GM21717 (cell line): ENCODE results near the gene MAP4K4.

Experiments
- ATAC-seq: cut with Tn5 transposase; IDR thresholded peaks from one replicate; pipeline ENCODE4 v1.9.1; 2021; ENCODE audit warnings: mild to moderate bottlenecking, moderate library complexity; ENCODE audit not compliant: unreplicated experiment

Gene MAP4K4

DNA sequence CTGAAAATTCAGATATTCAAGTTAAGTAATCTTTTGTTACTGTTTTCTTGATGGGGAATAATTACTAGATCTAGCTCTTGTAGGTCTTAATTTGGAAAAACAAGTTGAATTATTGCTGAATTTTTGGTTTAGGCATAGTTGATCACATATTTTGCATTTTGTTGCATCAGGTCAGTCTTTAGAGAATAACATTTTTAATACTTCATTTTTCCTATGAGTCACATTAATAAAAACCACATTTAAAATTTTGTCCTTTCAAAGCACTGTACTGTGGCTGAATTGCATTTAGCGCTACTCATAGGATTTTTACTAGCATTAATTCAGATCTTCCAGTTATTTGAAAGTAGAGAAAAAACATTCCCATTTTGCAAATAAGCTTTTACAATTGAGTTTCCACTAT, 23.2 kb downstream of the MAP4K4 start:
- ATAC-seq, result no peak

DNA sequence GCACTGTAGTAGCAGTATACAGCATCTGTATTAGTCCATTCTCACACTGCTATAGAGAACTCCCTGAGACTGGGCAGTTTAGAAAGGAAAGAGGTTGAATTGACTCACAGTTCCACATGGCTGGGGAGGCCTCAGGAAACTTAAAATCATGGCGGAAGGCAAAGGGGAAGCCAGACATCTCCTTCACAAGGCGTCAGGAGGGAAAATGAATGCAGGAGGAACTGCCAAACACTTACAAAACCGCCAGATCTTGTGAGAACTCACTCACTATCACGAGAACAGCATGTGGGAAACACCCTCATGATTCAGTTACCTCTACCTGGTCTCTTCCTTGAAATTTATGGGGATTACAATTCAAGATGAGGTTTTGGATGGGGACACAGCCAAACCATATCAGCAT, 25.4 kb downstream of the MAP4K4 start:
- ATAC-seq, result no peak

DNA sequence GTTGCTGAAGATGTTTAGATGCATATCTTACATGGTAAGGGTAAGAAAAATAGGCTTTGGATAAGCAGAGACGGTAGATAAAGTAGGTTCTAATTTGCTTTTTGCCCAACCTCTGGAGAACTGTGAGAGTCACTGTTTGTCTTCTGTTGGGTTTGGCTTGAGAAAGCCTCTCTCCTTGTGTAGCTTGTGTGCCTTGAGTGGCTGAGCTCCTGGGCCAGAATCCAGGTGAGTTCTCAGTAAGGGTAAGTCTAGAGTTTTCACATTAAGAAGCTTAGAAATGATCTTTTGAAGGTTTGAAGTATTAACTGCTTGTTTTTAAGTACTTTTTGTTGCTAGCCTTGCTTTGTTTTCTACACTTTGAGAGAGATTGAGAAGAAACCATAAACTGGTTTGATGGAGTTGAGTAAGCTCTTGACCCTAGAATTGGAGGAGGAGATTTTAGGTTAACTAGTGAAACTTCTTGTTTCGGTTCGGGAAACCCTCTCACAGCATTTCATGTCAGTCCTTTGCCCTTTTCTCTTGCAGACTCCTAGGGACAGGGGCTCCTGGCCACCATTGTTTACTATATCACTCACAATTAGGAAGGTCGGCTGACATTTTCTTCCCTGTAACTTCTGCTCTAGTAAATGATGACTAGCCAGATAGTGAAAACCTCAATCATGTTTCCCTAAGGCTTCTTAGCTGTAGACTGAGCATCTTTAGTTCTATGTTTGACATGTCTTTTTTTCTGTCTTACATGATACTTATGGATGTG, 26.0 kb downstream of the MAP4K4 start:
- no peak for ATAC-seq

- no peak for ATAC-seq
Observed at GRCh38 chr2:101724125-101724474, 26.6 kb downstream of the MAP4K4 start.

DNA sequence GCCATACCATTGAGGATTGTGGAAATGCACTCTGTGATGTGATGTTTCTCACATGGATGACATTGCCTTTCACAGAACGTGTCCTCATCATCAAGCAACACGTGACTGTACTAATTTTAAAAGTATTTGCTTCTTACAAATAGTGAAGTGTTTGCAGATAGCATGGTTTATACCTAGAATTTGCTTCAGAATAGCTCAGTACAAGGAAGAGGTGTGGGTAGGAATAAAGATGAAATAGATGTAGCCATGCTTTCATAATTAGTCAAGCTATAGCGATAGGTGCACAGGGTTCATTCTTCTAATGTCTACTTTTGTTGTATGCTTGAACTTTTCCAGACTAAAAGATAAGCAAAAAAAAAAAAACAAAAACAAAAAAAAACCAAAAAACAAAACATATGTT, 27.5 kb downstream of the MAP4K4 start:
- no peak for ATAC-seq

GRCh38 chr2:101725515-101726192, 28.1 kb downstream of the MAP4K4 start:
- no peak for ATAC-seq

DNA sequence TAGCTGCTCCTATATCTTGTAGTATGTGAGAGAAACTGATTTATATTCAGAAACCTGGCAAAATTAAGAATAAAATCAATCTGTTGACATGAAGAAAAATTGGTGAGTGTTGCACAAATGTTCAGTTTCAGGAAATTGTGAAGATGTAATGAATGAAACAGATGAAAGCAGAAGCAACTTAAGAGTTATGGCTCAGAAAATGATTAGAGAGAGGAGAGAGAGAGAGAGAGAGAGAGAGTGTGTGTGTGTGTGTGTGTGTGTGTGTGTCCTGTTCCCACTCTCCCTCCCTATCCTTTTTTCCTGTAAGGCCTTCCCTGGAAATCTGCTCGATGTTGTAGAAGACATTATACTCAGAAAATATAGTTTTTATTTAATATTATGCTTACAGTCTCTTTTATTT, 31.4 kb downstream of the MAP4K4 start:
- no peak for ATAC-seq

DNA sequence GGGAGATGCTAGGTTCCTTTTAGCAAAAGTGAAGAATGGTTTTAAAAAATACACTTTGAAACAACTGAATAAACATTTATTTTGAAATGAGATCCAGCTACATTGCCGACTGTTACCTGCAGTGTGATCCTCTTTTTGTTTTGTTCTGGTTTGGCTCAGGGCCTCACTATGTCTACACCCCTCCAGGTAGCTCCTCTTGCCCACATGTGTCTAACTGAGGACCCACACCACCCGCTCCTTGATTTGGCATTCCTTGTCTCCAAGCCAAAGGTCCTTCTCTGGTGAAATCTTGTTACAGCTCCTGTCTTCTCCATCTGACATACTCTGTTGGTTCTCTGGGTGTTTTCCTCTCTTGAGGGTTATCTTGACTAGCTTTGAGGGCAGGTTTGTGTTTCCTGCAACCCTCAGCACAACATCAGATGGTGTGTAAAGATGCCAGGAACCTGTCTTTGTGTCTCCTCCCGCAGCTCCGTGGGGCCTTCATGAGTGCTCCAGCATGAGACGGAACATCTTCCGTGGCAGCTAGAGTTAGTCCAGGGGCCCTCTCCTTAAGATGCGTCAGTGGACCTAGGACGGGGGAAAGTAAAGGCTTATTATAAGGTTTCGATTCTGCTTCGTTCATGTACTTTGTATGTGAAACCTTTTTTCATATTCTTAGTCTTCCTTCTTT, 32.1 kb downstream of the MAP4K4 start:
- no peak for ATAC-seq

DNA sequence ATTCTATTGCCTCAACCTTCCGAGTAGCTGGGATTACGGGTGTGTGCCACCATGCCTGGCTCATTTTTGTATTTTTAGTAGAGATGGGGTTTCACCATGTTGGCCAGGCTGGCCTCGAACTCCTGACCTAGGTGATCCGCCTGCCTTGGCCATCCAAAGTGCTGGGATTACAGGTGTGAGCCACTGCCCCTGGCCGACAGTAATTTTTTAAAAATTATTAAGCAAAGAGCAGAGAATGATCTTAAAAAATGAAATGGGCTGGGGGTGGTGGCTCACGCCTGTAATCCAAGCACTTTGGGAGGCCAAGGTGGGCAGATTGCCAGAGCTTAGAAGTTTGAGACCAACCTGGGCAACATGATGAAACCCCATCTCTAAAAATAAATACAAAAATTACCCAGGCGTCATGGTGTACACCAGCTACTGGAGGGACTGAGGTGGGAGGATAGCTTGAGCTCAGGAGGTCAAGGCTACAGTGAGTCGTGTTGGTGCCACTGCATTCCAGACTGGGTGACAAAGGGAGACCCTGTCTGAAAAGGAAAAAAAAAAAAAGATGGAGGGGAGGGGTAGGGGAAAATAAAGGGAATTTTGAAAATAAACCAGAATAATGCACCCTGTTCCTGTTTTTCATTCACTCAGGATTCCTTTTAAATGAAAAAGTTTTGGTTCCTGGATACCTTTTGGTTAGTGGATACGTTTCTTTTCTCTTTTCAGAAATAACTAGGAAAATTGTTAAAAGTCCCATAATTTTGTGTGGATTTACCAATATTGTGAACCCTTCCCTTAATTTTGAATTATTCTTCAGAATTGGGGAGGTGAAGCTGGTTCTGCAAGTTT, 33.9 kb downstream of the MAP4K4 start:
- ATAC-seq, result no peak

DNA sequence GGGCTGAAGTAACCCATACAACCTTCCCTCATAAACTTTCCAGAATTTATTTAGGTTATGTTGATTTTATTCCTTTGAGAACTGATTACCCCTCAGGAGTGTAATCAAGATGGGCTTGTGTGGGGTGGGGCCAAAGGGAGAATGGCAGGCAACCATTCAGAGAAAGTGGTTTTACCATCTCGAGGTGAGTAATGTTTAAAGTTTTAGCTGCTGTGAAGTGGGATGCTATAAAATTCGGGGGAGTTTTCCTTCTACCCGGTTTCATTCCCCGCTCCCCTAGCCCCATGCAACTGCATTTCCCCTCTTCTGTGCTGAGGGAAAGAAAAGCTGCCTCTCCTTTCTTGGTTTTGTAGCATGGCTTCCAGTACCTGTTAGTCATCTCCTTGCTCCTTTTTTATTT, 34.7 kb downstream of the MAP4K4 start:
- no peak for ATAC-seq

DNA sequence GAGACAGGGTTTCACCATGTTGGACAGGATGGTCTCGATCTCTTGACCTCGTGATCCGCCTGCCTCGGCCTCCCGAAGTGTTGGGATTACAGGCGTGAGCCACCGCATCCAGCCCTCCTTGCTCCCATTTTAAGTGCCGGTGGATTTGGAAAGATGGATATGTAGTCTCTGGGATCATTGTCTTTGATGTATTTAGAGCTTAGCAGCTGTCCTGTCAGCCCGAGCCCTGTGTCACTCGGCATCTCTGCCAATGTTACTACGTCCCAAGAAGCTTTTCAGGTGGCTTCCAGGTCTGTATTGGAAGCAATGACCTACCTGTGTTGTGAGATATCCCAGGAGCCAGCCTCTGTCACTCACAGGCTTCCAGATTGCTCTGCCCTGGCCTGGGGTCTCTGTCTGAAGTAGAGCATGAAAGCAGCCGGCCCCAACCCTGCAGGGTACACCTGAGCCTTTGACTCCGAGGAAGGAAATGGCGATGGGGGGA, 35.3 kb downstream of the MAP4K4 start:
- ATAC-seq, result no peak

- no peak for ATAC-seq
Observed at GRCh38 chr2:101733257-101733993, 35.9 kb downstream of the MAP4K4 start.

- no peak for ATAC-seq
Observed at GRCh38 chr2:101734505-101735165, 37.1 kb downstream of the MAP4K4 start.

GRCh38 chr2:101735166-101735533, 37.6 kb downstream of the MAP4K4 start:
- no peak for ATAC-seq

DNA sequence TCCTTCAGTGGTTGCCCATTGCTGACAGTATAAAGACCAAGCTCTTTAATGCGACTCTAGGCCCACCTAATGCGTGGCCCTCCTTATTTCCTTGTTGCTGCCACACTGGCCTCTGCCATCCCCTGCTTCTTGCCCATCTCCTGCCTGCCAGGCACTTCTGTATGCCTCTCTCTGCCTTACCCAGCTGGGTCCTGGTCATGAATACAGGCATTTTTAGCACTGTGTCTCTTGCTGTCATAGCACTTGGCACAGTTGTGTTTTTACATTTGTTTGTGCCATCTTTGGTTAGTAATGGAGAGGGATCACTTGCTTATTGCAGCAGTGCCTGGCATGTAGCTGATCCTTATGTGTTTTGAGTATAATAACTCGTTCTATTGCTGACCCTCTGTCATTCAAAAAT, 38.7 kb downstream of the MAP4K4 start:
- ATAC-seq, result no peak

DNA sequence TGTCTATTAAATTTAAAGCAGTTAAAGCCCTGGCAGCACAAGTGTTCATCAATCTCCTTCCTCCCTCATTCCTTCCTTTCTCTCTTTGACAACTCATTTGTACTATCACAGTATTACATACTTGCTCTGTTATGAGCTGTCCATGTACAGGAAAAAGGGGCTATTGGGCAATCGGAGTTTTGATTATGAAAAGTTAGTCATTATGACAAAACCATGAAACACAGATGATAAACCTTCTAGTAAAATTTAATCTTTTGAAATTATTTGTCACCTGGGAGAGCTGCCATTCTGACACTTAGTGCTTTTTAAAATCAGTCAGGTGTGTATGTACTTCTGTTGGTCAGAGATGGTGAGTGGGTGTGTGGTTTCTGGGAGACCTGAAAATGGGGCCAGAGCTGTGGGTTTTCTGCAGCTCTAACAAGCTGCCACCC, 39.4 kb downstream of the MAP4K4 start:
- ATAC-seq, result no peak

GRCh38 chr2:101737478-101738255, 40.2 kb downstream of the MAP4K4 start:
- ATAC-seq, result no peak

- no peak for ATAC-seq
Observed at GRCh38 chr2:101738649-101739048, 41.1 kb downstream of the MAP4K4 start.

DNA sequence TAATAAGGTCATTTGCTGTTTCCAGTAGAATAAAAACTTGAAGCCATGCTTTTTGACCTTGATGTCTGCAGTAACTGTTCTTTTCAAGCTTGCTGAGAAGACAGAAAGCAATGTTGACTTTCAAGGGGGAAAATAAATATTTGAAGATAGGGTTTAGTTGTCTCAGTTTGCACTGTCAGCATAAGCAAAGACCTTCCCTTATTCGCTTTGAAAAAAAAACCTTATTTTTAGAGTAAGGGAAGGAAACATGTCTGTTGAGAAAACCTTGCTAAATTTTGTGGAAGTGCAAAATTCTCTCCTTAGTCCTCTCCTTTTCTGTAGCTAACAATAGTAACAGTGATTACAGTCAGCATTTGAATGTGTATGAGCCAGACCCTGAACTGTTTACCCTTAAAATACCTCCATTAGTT, 43.1 kb downstream of the MAP4K4 start:
- ATAC-seq, result no peak
